Parathyroid adenoma (tissue), 2 donors: Measurements from ENCODE around the gene MSANTD1.

ENCODE experiments used
- H2AFZ ChIP-seq: fragments of 300-600 bp; sonication (generic); one replicate; pipeline ENCODE4 v1.7.0; 2017; ENCODE audit warnings: antibody characterized with exemption, mild to moderate bottlenecking
- H3K27ac ChIP-seq: fragments of 300-600 bp; sonication (generic); one replicate; pipeline ENCODE4 v1.7.0; 2017
- H3K27me3 ChIP-seq: fragments of 300-600 bp; sonication (generic); one replicate; pipeline ENCODE4 v1.7.0; 2017; ENCODE audit warnings: low read length; ENCODE audit not compliant: control insufficient read depth, insufficient read depth
- H3K36me3 ChIP-seq: fragments of 300-600 bp; sonication (generic); one replicate; pipeline ENCODE4 v1.7.0; 2017; ENCODE audit warnings: low read length; ENCODE audit not compliant: control insufficient read depth, insufficient read depth
- H3K4me1 ChIP-seq: fragments of 300-600 bp; sonication (generic); one replicate; pipeline ENCODE4 v1.7.0; 2017; ENCODE audit warnings: control low read depth
- H3K4me2 ChIP-seq: fragments of 300-600 bp; sonication (generic); one replicate; pipeline ENCODE4 v1.7.0; 2017; ENCODE audit warnings: low read length
- H3K4me3 ChIP-seq: fragments of 300-600 bp; sonication (generic); one replicate; pipeline ENCODE4 v1.7.0; 2017; ENCODE audit warnings: low read depth, low read length
- H3K79me2 ChIP-seq: fragments of 300-600 bp; sonication (generic); one replicate; pipeline ENCODE4 v1.7.0; 2017; ENCODE audit warnings: control low read depth
- H3K9ac ChIP-seq: fragments of 300-600 bp; sonication (generic); one replicate; pipeline ENCODE4 v1.7.0; 2017; ENCODE audit warnings: mild to moderate bottlenecking
- H3K9me3 ChIP-seq: fragments of 300-600 bp; sonication (generic); one replicate; pipeline ENCODE4 v1.7.0; 2017; ENCODE audit warnings: low read length; ENCODE audit not compliant: control insufficient read depth
- TF ChIP-seq, protein P1 (sequence below): fragments of 300-600 bp; sonication (generic); IDR thresholded peaks from one replicate; pipeline ENCODE4 v1.7.0; 2017; ENCODE audit warnings: antibody characterized with exemption, mild to moderate bottlenecking
- donor health status: primary hyperparathyroidism.

The MSANTD1 gene

DNA sequence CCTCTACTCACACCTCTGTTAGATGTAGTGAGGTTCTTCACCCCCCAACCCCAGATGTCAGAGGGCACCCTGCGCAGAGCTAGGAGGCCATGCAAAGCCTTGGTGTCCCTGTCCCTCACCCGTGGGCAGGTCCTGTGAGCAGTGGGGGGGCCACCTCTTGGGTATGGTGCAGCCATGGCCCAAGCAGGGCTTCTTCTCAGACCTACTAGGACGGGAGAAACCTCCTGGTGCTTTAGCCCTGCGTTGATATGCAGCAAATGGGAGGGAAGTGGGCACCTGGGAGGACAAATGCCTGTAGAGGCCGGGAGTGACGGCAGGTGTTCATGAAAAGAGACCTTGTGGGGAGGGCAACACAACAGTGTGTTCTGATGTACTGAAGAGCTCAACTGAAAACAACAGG, 38.5 kb upstream of the MSANTD1 start:
- H3K36me3 ChIP-seq, result no peaks in the 10 kb centered on the region
- H3K4me1 ChIP-seq, result peaks cover 6% of the 10 kb centered on the region
- H3K9me3 ChIP-seq, result no peaks in the 10 kb centered on the region
- H3K9ac ChIP-seq, result no peak overlapping the region
- H3K4me2 ChIP-seq, result no peak overlapping the region
- H3K79me2 ChIP-seq, result no peaks in the 10 kb centered on the region
- no peaks in the 10 kb centered on the region for H3K27me3 ChIP-seq
- H3K27ac ChIP-seq, result no peak overlapping the region
- H2AFZ ChIP-seq, result no peak overlapping the region
- H3K4me3 ChIP-seq, result no peak overlapping the region
- TF ChIP-seq, protein P1, sequence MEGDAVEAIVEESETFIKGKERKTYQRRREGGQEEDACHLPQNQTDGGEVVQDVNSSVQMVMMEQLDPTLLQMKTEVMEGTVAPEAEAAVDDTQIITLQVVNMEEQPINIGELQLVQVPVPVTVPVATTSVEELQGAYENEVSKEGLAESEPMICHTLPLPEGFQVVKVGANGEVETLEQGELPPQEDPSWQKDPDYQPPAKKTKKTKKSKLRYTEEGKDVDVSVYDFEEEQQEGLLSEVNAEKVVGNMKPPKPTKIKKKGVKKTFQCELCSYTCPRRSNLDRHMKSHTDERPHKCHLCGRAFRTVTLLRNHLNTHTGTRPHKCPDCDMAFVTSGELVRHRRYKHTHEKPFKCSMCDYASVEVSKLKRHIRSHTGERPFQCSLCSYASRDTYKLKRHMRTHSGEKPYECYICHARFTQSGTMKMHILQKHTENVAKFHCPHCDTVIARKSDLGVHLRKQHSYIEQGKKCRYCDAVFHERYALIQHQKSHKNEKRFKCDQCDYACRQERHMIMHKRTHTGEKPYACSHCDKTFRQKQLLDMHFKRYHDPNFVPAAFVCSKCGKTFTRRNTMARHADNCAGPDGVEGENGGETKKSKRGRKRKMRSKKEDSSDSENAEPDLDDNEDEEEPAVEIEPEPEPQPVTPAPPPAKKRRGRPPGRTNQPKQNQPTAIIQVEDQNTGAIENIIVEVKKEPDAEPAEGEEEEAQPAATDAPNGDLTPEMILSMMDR, result no peak

- Histone ChIP-seq H2AFZ (no peak overlapping the region), H3K27ac (no peak overlapping the region), H3K79me2 (no peaks in the 10 kb centered on the region), H3K9ac (no peak overlapping the region), H3K36me3 (no peaks in the 10 kb centered on the region), H3K27me3 (no peaks in the 10 kb centered on the region), H3K4me2 (no peak overlapping the region), H3K4me3 (no peak overlapping the region), H3K9me3 (no peaks in the 10 kb centered on the region), H3K4me1 (peaks cover 6% of the 10 kb centered on the region)
- TF ChIP-seq, protein P1, result no peak
Measured at GRCh38 chr4:3211866-3212265, 37.1 kb upstream of the MSANTD1 start.

GRCh38 chr4:3212391-3213105, 36.4 kb upstream of the MSANTD1 start:
- H3K36me3 ChIP-seq, result no peaks in the 10 kb centered on the region
- H3K27me3 ChIP-seq, result no peaks in the 10 kb centered on the region
- TF ChIP-seq, protein P1, result no peak

DNA sequence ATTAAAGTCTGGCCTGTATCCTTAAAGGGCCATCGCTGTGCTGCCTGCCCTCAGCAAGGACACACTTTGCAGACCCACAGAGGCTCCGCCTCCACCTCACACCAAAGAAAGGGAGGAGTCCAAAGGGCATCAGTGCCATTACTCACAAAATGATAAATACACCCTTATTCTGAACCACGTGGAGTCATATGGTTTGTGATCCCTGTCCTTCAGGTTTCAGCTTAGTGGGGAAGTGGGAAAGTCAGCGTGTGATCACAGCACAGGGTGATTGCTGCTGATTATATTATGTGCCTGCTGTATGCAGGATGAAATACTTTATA, 35.9 kb upstream of the MSANTD1 start:
- H3K4me2 ChIP-seq, result no peak overlapping the region
- H3K79me2 ChIP-seq, result no peaks in the 10 kb centered on the region
- H3K4me1 ChIP-seq, result peaks cover under 1% of the 10 kb centered on the region
- H3K27me3 ChIP-seq, result no peaks in the 10 kb centered on the region
- no peak overlapping the region for H2AFZ ChIP-seq
- H3K9me3 ChIP-seq, result no peaks in the 10 kb centered on the region
- no peaks in the 10 kb centered on the region for H3K36me3 ChIP-seq
- no peak overlapping the region for H3K4me3 ChIP-seq
- TF ChIP-seq, protein P1, result no peak
- no peak overlapping the region for H3K27ac ChIP-seq
- no peak overlapping the region for H3K9ac ChIP-seq

More at GRCh38 chr4:3212391-3213105, 36.4 kb upstream of the MSANTD1 start:
- Histone ChIP-seq H3K9me3 (no peaks in the 10 kb centered on the region), H3K4me3 (no peak overlapping the region), H3K9ac (no peak overlapping the region), H3K79me2 (no peaks in the 10 kb centered on the region), H3K4me1 (peaks cover 6% of the 10 kb centered on the region), H3K27ac (no peak overlapping the region), H2AFZ (no peak overlapping the region), H3K4me2 (no peak overlapping the region)

- Histone ChIP-seq H3K36me3 (no peaks in the 10 kb centered on the region), H3K9ac (no peak overlapping the region), H3K79me2 (no peaks in the 10 kb centered on the region), H3K27ac (no peak overlapping the region), H3K4me3 (no peak overlapping the region), H3K4me2 (no peak overlapping the region), H2AFZ (no peak overlapping the region), H3K27me3 (no peaks in the 10 kb centered on the region), H3K9me3 (no peaks in the 10 kb centered on the region), H3K4me1 (no peaks in the 10 kb centered on the region)
- TF ChIP-seq, protein P1, result no peak
Measured at GRCh38 chr4:3213661-3214250, 35.2 kb upstream of the MSANTD1 start.
